ENCODE data around the gene PICALM. TPM values are rescaled to one million over a fixed set of nuclear protein-coding genes. Genes with fewer than 3 reads are reported as not detected.

Gene PICALM
- total and polyA plus RNA-seq, 9 of the 15 experiments (the other 6 are each of a cell fraction or from before 2014, with no cell fraction given), result 41.3 to 990 (median 309) TPM

- TF ChIP-seq MTA1 (IDR thresholded peaks at IDR 0.05; ENCODE audit: borderline replicate concordance) (peak; percentile 61), RBM39 (optimal IDR thresholded peaks at IDR 0.05; ENCODE audit: low read depth, low read length) (no peak), SIRT6 (IDR thresholded peaks at IDR 0.05; ENCODE audit: low read depth, low read length) (no peak), DNMT1 (IDR thresholded peaks at IDR 0.05) (no peak), MTA3 (IDR thresholded peaks at IDR 0.05; ENCODE audit: borderline replicate concordance) (no peak), ZNF668 (CRISPR knock-in tag; IDR thresholded peaks at IDR 0.05) (0 out of 2 replicates have a peak, but pooled peaks have one; percentile 27), MAFG (tag; conservative IDR thresholded peaks at IDR 0.05) (no peak), RUNX1 (IDR thresholded peaks at IDR 0.05; ENCODE audit: low read depth) (no peak), SLC30A9 (CRISPR knock-in tag; IDR thresholded peaks at IDR 0.05) (no peak), ZKSCAN3 (CRISPR knock-in tag; IDR thresholded peaks at IDR 0.05) (no peak), THAP12 (CRISPR knock-in tag; IDR thresholded peaks at IDR 0.05) (no peak), ZNF79 (CRISPR knock-in tag; IDR thresholded peaks at IDR 0.05; ENCODE audit: low read depth) (no peak), MLLT1 (IDR thresholded peaks at IDR 0.05) (peak in 1 of 2 experiments; percentile 8; a peak in 2 of 4 replicates), MCM7 (IDR thresholded peaks at IDR 0.05) (no peak), SMARCA5 (IDR thresholded peaks at IDR 0.05) (no peak), ZNF143 (CRISPR knock-in tag; IDR thresholded peaks at IDR 0.05) (no peak), MECOM (CRISPR knock-in tag; IDR thresholded peaks at IDR 0.05) (no peak), ZNF830 (CRISPR knock-in tag; IDR thresholded peaks at IDR 0.05) (no peak), ZNF592 (IDR thresholded peaks at IDR 0.05) (no peak), RBFOX2 (IDR thresholded peaks at IDR 0.05; ENCODE audit: low read depth, low read length) (peak; percentile 88), MXD1 (CRISPR knock-in tag; IDR thresholded peaks at IDR 0.05; ENCODE audit: borderline replicate concordance, poor library complexity, severe bottlenecking) (no peak), KAT7 (CRISPR knock-in tag; IDR thresholded peaks at IDR 0.05; ENCODE audit: borderline replicate concordance) (no peak), ZNF311 (CRISPR knock-in tag; IDR thresholded peaks at IDR 0.05) (no peak)
Observed at GRCh38 chr11:86068951-86069407, at the start of gene PICALM (continued).

All from K562 (cell line).